COR-L47 (cell line): Measurements from ENCODE around the gene CRB2.

Experiments
- DNase-seq: peaks from one replicate; lab custom pipeline; 2025; lab: John Stamatoyannopoulos, UW

The CRB2 gene

GRCh38 chr9:123422635-123423310 is 66.8 kb downstream of the CRB2 start:
- DNase-seq: no peak

GRCh38 chr9:123423311-123423640 is 67.3 kb downstream of the CRB2 start:
- DNase-seq: no peak

GRCh38 chr9:123424131-123424530 is 68.1 kb downstream of the CRB2 start:
- no peak for DNase-seq

- DNase-seq: no peak
Measured at GRCh38 chr9:123424552-123425225, 68.7 kb downstream of the CRB2 start.

GRCh38 chr9:123425261-123425821 is 69.3 kb downstream of the CRB2 start:
- DNase-seq: no peak

GRCh38 chr9:123425836-123426365 is 69.9 kb downstream of the CRB2 start:
- DNase-seq: no peak

- no peak for DNase-seq
Measured at GRCh38 chr9:123426406-123426805, 70.4 kb downstream of the CRB2 start.
